GM23338 (cell line): ENCODE measurements around the gene PHC2. TPM values are rescaled to one million over a fixed set of nuclear protein-coding genes. Genes with fewer than 3 reads are reported as not detected.

Source experiments
- ATAC-seq: fragments of 200-7000 bp; cut with Tn5 transposase; 3 replicates; pipeline ENCODE4 v1.9.1; 2020
- DNase-seq: peaks from one replicate; pipeline ENCODE4 v3.0.0-alpha.2; 2015; ENCODE audit warnings: low spot score
- H2AFZ ChIP-seq: fragments of 200-600 bp; sonication (generic); 2 replicates; pipeline ENCODE4 v1.8.0; 2016; ENCODE audit warnings: antibody characterized with exemption, mild to moderate bottlenecking, moderate library complexity
- H3F3A ChIP-seq: fragments of 200-600 bp; sonication (generic); replicated peaks from 2 replicates; pipeline ENCODE4 v1.8.0; 2017; ENCODE audit warnings: antibody characterized with exemption, mixed run types, low read depth
- H3K27ac ChIP-seq: fragments of 200-600 bp; sonication (generic); 2 replicates; pipeline ENCODE4 v1.6.1; 2016; ENCODE audit warnings: low read depth
- H3K27me3 ChIP-seq: fragments of 200-600 bp; sonication (generic); 2 replicates; pipeline ENCODE4 v1.8.0; 2016; ENCODE audit warnings: mild to moderate bottlenecking, mixed run types, moderate library complexity; ENCODE audit not compliant: insufficient read depth
- H3K36me3 ChIP-seq: fragments of 200-600 bp; sonication (generic); 2 replicates; pipeline ENCODE4 v1.8.0; 2016; ENCODE audit warnings: mild to moderate bottlenecking; ENCODE audit not compliant: insufficient read depth
- H3K4me1 ChIP-seq: fragments of 200-600 bp; sonication (generic); 2 replicates; pipeline ENCODE4 v1.8.0; 2016; ENCODE audit warnings: mild to moderate bottlenecking, moderate library complexity; ENCODE audit not compliant: insufficient read depth
- H3K4me2 ChIP-seq: fragments of 200-600 bp; sonication (generic); 2 replicates; pipeline ENCODE4 v1.7.1; 2017; ENCODE audit warnings: mixed run types
- H3K4me3 ChIP-seq: fragments of 200-600 bp; sonication (generic); 2 replicates; pipeline ENCODE4 v1.6.1; 2016; ENCODE audit warnings: mixed run types
- H3K79me2 ChIP-seq: fragments of 200-600 bp; sonication (generic); replicated peaks from 2 replicates; pipeline ENCODE4 v1.8.0; 2017; ENCODE audit warnings: mild to moderate bottlenecking; ENCODE audit not compliant: insufficient read depth
- H3K9me2 ChIP-seq: fragments of 200-600 bp; sonication (generic); 2 replicates; pipeline ENCODE4 v1.8.0; 2017; ENCODE audit not compliant: insufficient read depth
- H4K20me1 ChIP-seq: fragments of 200-600 bp; sonication (generic); replicated peaks from 2 replicates; pipeline ENCODE4 v1.8.0; 2017; ENCODE audit warnings: mild to moderate bottlenecking; ENCODE audit not compliant: insufficient read depth
- H3K27ac Mint-ChIP-seq: 2 replicates; pipeline ENCODE4 v1.8.0; 2020; ENCODE audit warnings: inconsistent platforms, mild to moderate bottlenecking, moderate library complexity, mixed read lengths
- H3K27me3 Mint-ChIP-seq: 3 replicates; pipeline ENCODE4 v1.8.0; 2022; ENCODE audit warnings: low read depth, mild to moderate bottlenecking, moderate library complexity, mixed read lengths, inconsistent platforms; ENCODE audit not compliant: insufficient read depth, poor library complexity
- H3K36me3 Mint-ChIP-seq: 3 replicates; pipeline ENCODE4 v1.8.0; 2021; ENCODE audit warnings: low read depth, mild to moderate bottlenecking, inconsistent platforms, moderate library complexity, mixed read lengths
- H3K4me1 Mint-ChIP-seq: 3 replicates; pipeline ENCODE4 v1.8.0; 2020; ENCODE audit warnings: mild to moderate bottlenecking, inconsistent platforms, mixed read lengths
- H3K4me3 Mint-ChIP-seq: 3 replicates; pipeline ENCODE4 v1.8.0; 2021; ENCODE audit warnings: moderate library complexity, mild to moderate bottlenecking, inconsistent platforms, mixed read lengths
- H3K9me3 Mint-ChIP-seq: 3 replicates; pipeline ENCODE4 v1.8.0; 2020; ENCODE audit warnings: moderate library complexity, mild to moderate bottlenecking, inconsistent platforms, mixed read lengths
- CREB1 ChIP-seq: fragments of 250-450 bp; sonication (Bioruptor Pico); IDR thresholded peaks from 2 replicates; pipeline ENCODE4 v1.5.0; 2020; ENCODE audit warnings: low read depth, mild to moderate bottlenecking, moderate library complexity
- EZH2phosphoT487 ChIP-seq: fragments of 200-600 bp; sonication (generic); IDR thresholded peaks from one replicate; pipeline ENCODE4 v1.8.1; 2018; ENCODE audit warnings: antibody characterized with exemption; ENCODE audit not compliant: unreplicated experiment
- NANOG ChIP-seq: IDR thresholded peaks from 2 replicates; pipeline ENCODE4 v1.6.1; 2016; ENCODE audit warnings: antibody characterized with exemption, borderline replicate concordance
- POLR2AphosphoS5 ChIP-seq: IDR thresholded peaks from 2 replicates; pipeline ENCODE4 v1.6.1; 2016; ENCODE audit warnings: antibody characterized with exemption, low read depth
- STAT1 ChIP-seq: IDR thresholded peaks from one replicate; pipeline ENCODE4 v1.6.1; 2016; ENCODE audit warnings: antibody characterized with exemption; ENCODE audit not compliant: unreplicated experiment
- ZNF114 ChIP-seq: fragments of 250-450 bp; sonication (Bioruptor Pico); IDR thresholded peaks from 2 replicates; pipeline ENCODE4 v1.5.0; 2020; ENCODE audit warnings: mild to moderate bottlenecking, moderate library complexity
- ZNF331 ChIP-seq: fragments of 250-450 bp; sonication (Bioruptor Pico); IDR thresholded peaks from 2 replicates; pipeline ENCODE4 v1.5.0; 2020; ENCODE audit warnings: low read depth, mild to moderate bottlenecking, moderate library complexity
- polyA plus RNA-seq: library from polyadenylated mRNA; unstranded; fragments of >200 nt; fragmentation: Nextera tagmentation; extraction: Ambion mirVana; gene quantifications from 2 replicates; pipeline ENCODE4 v1.2.1, GENCODE V29; 2016
- total RNA-seq: library from RNA; depleted of rRNA; stranded (reverse); fragments of >200 nt; shearing (Covaris generic); gene quantifications from 2 replicates; pipeline ENCODE4 v1.2.3, GENCODE V29; 2014
- TF ChIP-seq, protein P1 (sequence below): IDR thresholded peaks from one replicate; pipeline ENCODE4 v1.6.1; 2018; ENCODE audit warnings: antibody characterized with exemption; ENCODE audit not compliant: unreplicated experiment
- TF ChIP-seq, protein P2 (sequence below), 2 experiments: fragments of 200-600 bp in 1 of 2; sonication (generic) in 1 of 2; conservative IDR thresholded peaks; 2 replicates each; pipeline versions ENCODE4 v1.5.1 to v1.6.1; 2016 to 2017; ENCODE audit warnings: antibody characterized with exemption in 2 of 2, low read depth in 2 of 2, mild to moderate bottlenecking in 2 of 2, moderate library complexity in 1 of 2
- TF ChIP-seq, protein P3 (sequence below): fragments of 250-450 bp; sonication (Bioruptor Pico); IDR thresholded peaks from 2 replicates; pipeline ENCODE4 v1.5.0; 2020; ENCODE audit warnings: mild to moderate bottlenecking, moderate library complexity

PHC2 gene
- total and polyA plus RNA-seq, 2 experiments from 2014 or later, result 1.7 to 7.3 TPM

DNA sequence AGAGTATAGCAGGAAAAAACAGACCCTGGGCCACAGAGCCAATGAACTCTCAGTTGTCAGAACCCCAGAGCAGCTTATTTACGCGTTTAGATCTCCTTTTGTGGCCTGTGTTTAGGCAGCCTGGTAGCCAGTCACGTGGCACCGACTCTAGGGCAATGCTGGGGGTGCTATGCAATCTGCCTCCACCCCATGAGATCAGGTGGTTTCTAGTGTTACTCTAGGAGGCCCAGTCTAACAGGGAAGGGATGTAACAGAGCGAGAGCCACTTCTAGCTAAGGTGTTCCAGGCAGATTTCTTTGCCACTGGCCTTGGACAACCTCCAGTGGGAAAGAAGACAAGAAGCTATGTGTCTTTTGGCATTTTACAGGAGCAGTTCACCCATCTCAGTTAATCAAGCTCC lies 98.0 kb downstream of the PHC2 start:
- Histone ChIP-seq H3K79me2 (no peaks in the 10 kb centered on the region), H3K9me2 (no peaks in the 10 kb centered on the region), H2AFZ (no peak overlapping the region), H3K4me1 (peaks cover 11% of the 10 kb centered on the region), H3F3A (no peaks in the 10 kb centered on the region), H3K36me3 (no peaks in the 10 kb centered on the region), H3K4me3 (no peak overlapping the region), H3K4me2 (no peak overlapping the region), H4K20me1 (peaks cover 12% of the 10 kb centered on the region; the same call in 1 of the 2 replicates), H3K27me3 (peaks cover 20% of the 10 kb centered on the region), H3K27ac (no peak overlapping the region)
- peaks cover 25% of the 10 kb centered on the region for H3K4me1 Mint-ChIP-seq
- peaks cover 10% of the 10 kb centered on the region; the same call in 2 of the 3 replicates for H3K36me3 Mint-ChIP-seq
- DNase-seq (no peak), ATAC-seq (no peak)
- no peak overlapping the region for H3K4me3 Mint-ChIP-seq
- TF ChIP-seq CREB1 (CRISPR knock-in tag), result no peak
- TF ChIP-seq, protein P1, sequence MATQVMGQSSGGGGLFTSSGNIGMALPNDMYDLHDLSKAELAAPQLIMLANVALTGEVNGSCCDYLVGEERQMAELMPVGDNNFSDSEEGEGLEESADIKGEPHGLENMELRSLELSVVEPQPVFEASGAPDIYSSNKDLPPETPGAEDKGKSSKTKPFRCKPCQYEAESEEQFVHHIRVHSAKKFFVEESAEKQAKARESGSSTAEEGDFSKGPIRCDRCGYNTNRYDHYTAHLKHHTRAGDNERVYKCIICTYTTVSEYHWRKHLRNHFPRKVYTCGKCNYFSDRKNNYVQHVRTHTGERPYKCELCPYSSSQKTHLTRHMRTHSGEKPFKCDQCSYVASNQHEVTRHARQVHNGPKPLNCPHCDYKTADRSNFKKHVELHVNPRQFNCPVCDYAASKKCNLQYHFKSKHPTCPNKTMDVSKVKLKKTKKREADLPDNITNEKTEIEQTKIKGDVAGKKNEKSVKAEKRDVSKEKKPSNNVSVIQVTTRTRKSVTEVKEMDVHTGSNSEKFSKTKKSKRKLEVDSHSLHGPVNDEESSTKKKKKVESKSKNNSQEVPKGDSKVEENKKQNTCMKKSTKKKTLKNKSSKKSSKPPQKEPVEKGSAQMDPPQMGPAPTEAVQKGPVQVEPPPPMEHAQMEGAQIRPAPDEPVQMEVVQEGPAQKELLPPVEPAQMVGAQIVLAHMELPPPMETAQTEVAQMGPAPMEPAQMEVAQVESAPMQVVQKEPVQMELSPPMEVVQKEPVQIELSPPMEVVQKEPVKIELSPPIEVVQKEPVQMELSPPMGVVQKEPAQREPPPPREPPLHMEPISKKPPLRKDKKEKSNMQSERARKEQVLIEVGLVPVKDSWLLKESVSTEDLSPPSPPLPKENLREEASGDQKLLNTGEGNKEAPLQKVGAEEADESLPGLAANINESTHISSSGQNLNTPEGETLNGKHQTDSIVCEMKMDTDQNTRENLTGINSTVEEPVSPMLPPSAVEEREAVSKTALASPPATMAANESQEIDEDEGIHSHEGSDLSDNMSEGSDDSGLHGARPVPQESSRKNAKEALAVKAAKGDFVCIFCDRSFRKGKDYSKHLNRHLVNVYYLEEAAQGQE, result no peak
- TF ChIP-seq, protein P2, sequence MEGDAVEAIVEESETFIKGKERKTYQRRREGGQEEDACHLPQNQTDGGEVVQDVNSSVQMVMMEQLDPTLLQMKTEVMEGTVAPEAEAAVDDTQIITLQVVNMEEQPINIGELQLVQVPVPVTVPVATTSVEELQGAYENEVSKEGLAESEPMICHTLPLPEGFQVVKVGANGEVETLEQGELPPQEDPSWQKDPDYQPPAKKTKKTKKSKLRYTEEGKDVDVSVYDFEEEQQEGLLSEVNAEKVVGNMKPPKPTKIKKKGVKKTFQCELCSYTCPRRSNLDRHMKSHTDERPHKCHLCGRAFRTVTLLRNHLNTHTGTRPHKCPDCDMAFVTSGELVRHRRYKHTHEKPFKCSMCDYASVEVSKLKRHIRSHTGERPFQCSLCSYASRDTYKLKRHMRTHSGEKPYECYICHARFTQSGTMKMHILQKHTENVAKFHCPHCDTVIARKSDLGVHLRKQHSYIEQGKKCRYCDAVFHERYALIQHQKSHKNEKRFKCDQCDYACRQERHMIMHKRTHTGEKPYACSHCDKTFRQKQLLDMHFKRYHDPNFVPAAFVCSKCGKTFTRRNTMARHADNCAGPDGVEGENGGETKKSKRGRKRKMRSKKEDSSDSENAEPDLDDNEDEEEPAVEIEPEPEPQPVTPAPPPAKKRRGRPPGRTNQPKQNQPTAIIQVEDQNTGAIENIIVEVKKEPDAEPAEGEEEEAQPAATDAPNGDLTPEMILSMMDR (conservative IDR thresholded peaks at IDR 0.05; ENCODE audit: low read depth in 2 of 2), result no peak
- TF ChIP-seq EZH2phosphoT487, result no peak
- TF ChIP-seq ZNF114 (CRISPR knock-in tag), result no peak
- no peak for TF ChIP-seq ZNF331 (CRISPR knock-in tag)
- no peak overlapping the region for H3K27ac Mint-ChIP-seq
- no peaks in the 10 kb centered on the region; the same call in 2 of the 3 replicates for H3K9me3 Mint-ChIP-seq
- H3K27me3 Mint-ChIP-seq, result peaks cover 16% of the 10 kb centered on the region

DNA sequence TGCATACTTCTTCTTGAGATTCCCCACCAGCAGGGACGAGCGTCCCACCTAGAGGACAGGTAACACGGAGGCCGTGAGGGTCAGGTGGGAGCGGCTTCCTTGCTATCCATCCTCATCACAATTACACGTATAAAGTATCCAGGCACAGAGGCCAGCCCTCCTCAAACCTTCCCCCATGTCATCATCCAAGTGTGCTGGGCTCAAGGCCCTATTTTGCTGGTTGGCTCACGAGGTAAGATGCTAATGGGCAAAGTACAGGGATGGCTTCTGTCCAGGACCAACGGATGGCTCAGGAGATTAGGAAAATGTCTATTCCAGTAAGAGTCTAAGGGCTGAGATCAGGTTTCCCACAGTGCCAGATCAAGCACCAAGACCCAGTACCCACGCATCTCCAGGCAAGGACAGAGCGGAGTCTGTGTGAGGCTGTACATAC lies 98.5 kb downstream of the PHC2 start:
- H3K4me1 Mint-ChIP-seq, result peaks cover 20% of the 10 kb centered on the region
- Histone ChIP-seq H3K4me3 (no peak overlapping the region), H3K36me3 (no peaks in the 10 kb centered on the region), H4K20me1 (peaks cover 9% of the 10 kb centered on the region; the same call in 1 of the 2 replicates), H3K9me2 (no peaks in the 10 kb centered on the region), H3K4me1 (peaks cover 6% of the 10 kb centered on the region; the same call in 1 of the 2 replicates), H3K27me3 (peaks cover 15% of the 10 kb centered on the region; the same call in 1 of the 2 replicates), H3F3A (no peaks in the 10 kb centered on the region), H3K4me2 (no peak overlapping the region), H3K27ac (no peak overlapping the region), H3K79me2 (no peaks in the 10 kb centered on the region), H2AFZ (no peak overlapping the region)
- DNase-seq (no peak), ATAC-seq (no peak)
- H3K27me3 Mint-ChIP-seq, result peaks cover 14% of the 10 kb centered on the region
- no peak overlapping the region for H3K27ac Mint-ChIP-seq
- H3K36me3 Mint-ChIP-seq, result peaks cover 10% of the 10 kb centered on the region; the same call in 2 of the 3 replicates
- H3K4me3 Mint-ChIP-seq, result no peak overlapping the region
- H3K9me3 Mint-ChIP-seq, result no peaks in the 10 kb centered on the region; the same call in 2 of the 3 replicates
- TF ChIP-seq POLR2AphosphoS5, result no peak
- TF ChIP-seq NANOG, result no peak
- no peak for TF ChIP-seq CREB1 (CRISPR knock-in tag)
- no peak for TF ChIP-seq STAT1
- no peak for TF ChIP-seq ZNF114 (CRISPR knock-in tag)
- TF ChIP-seq EZH2phosphoT487, result no peak
- TF ChIP-seq, protein P3, sequence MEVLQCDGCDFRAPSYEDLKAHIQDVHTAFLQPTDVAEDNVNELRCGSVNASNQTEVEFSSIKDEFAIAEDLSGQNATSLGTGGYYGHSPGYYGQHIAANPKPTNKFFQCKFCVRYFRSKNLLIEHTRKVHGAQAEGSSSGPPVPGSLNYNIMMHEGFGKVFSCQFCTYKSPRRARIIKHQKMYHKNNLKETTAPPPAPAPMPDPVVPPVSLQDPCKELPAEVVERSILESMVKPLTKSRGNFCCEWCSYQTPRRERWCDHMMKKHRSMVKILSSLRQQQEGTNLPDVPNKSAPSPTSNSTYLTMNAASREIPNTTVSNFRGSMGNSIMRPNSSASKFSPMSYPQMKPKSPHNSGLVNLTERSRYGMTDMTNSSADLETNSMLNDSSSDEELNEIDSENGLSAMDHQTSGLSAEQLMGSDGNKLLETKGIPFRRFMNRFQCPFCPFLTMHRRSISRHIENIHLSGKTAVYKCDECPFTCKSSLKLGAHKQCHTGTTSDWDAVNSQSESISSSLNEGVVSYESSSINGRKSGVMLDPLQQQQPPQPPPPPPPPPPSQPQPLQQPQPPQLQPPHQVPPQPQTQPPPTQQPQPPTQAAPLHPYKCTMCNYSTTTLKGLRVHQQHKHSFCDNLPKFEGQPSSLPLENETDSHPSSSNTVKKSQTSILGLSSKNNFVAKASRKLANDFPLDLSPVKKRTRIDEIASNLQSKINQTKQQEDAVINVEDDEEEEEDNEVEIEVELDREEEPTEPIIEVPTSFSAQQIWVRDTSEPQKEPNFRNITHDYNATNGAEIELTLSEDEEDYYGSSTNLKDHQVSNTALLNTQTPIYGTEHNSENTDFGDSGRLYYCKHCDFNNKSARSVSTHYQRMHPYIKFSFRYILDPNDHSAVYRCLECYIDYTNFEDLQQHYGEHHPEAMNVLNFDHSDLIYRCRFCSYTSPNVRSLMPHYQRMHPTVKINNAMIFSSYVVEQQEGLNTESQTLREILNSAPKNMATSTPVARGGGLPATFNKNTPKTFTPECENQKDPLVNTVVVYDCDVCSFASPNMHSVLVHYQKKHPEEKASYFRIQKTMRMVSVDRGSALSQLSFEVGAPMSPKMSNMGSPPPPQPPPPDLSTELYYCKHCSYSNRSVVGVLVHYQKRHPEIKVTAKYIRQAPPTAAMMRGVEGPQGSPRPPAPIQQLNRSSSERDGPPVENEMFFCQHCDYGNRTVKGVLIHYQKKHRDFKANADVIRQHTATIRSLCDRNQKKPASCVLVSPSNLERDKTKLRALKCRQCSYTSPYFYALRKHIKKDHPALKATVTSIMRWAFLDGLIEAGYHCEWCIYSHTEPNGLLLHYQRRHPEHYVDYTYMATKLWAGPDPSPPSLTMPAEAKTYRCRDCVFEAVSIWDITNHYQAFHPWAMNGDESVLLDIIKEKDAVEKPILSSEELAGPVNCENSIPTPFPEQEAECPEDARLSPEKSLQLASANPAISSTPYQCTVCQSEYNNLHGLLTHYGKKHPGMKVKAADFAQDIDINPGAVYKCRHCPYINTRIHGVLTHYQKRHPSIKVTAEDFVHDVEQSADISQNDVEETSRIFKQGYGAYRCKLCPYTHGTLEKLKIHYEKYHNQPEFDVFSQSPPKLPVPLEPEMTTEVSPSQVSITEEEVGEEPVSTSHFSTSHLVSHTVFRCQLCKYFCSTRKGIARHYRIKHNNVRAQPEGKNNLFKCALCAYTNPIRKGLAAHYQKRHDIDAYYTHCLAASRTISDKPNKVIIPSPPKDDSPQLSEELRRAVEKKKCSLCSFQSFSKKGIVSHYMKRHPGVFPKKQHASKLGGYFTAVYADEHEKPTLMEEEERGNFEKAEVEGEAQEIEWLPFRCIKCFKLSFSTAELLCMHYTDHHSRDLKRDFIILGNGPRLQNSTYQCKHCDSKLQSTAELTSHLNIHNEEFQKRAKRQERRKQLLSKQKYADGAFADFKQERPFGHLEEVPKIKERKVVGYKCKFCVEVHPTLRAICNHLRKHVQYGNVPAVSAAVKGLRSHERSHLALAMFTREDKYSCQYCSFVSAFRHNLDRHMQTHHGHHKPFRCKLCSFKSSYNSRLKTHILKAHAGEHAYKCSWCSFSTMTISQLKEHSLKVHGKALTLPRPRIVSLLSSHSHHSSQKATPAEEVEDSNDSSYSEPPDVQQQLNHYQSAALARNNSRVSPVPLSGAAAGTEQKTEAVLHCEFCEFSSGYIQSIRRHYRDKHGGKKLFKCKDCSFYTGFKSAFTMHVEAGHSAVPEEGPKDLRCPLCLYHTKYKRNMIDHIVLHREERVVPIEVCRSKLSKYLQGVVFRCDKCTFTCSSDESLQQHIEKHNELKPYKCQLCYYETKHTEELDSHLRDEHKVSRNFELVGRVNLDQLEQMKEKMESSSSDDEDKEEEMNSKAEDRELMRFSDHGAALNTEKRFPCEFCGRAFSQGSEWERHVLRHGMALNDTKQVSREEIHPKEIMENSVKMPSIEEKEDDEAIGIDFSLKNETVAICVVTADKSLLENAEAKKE (CRISPR knock-in tag), result no peak
